NCI-H460 (cell line): ENCODE measurements around the gene HDAC11. TPM values are rescaled to one million over a fixed set of nuclear protein-coding genes. Genes with fewer than 3 reads are reported as not detected.
A peak's percentile ranks its signal among the peaks of the same experiment; 100 is the strongest.
"Not testable (repeated sequence)": the region's sequence is repeated elsewhere in the genome, so short reads cannot be mapped to it uniquely, and the experiment has no call there.

Experiments used
- DNase-seq: peaks from one replicate; pipeline ENCODE4 v3.0.0-alpha.2; 2016; ENCODE audit warnings: low read depth; ENCODE audit errors: extremely low read depth
- polyA plus RNA-seq: library from polyadenylated mRNA; depleted of rRNA; stranded (reverse); fragments of >200 nt; gene quantifications from 2 replicates; pipeline ENCODE4 v1.2.3, GENCODE V29; 2014; cell fraction: nucleus; rRNA removed
- total RNA-seq: library from RNA; depleted of rRNA; stranded (reverse); fragments of >200 nt; shearing (Covaris generic); gene quantifications from 2 replicates; pipeline ENCODE4 v1.2.3, GENCODE V29; 2014; rRNA removed

Gene HDAC11
- 1.6 and 1.7 TPM in 2 replicates for total RNA-seq
- polyA plus RNA-seq: 3.4 and 5.3 TPM in 2 replicates

- DNase-seq: peak; percentile 94
Observed at GRCh38 chr3:13479582-13480339, at the start of gene HDAC11. Gene HDAC11, plus strand, starts transcription at chr3:13480306. Its CDS starts 42 bp downstream, at chr3:13480348.

DNA sequence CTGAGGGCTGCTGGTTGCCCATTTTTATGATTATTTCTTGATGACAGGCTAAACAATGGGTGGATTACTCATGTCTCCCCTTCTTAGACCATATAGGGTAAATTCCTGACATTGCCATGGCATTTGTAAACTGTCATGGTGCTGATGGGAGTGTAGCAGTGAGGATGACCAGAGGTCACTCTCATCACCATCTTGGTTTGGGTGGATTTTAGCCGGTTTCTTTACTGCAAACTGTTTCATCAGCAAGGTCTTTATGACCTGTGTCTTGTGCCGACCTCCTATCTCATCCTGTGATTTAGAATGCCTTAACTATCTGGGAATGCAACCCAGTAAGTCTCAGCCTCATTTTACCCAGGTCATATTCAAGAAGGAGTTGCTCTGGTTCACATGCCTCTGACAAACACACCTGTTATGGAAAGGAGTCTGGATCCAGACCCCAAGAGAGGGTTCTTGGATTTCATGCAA lies 49.7 kb upstream of the HDAC11 start:
- not testable (repeated sequence) for DNase-seq

GRCh38 chr3:13432093-13432492 lies 48.0 kb upstream of the HDAC11 start:
- DNase-seq: no peak

DNA sequence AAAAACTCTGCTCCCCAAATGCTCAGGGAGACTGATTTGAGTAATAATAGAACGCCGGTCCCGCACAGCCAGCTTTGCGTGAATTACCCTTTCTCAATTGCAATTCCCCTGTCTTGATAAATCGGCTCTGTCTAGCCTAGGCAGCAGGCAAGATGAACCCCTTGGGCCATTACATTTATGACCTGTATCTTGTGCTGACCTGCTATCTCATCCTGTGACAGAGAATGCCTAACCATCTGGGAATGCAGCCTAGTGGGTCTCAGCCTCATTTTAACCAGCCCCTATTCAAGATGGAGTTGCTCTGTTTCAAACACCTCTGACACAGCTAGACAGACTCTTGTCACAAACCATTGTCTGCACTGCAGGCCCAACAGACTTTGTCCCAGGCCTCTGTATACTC lies 46.2 kb upstream of the HDAC11 start:
- no peak for DNase-seq

GRCh38 chr3:13436213-13436612 lies 43.9 kb upstream of the HDAC11 start:
- DNase-seq: not testable (repeated sequence)

DNA sequence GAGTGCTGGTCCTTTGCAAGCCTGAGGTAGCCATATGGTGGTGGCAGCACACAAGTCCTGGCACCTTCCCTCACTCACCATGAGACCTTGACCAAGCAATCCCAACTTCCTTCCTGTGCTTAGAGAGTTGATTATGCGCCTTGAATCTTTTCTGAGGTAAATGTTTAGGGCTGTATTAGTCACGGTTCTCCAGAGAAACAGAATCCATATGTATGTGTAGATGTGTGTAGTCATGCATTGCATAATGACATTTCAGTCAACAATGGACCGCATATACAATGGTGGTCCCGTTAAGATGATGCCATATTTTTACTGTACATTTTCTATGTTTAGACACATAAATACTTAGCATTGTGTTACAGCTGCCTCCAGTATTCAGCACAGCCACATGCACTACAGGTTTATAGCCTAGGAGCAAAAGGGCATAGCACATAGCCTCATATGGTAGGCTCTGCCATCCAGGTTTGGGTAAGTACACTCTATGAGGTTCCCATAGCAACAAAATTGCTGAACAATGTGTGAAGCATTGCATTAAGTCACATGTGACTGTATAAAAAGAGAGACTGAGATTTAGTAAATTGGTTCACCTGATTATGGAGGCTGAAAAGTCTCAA lies 39.8 kb upstream of the HDAC11 start:
- DNase-seq: no peak

DNA sequence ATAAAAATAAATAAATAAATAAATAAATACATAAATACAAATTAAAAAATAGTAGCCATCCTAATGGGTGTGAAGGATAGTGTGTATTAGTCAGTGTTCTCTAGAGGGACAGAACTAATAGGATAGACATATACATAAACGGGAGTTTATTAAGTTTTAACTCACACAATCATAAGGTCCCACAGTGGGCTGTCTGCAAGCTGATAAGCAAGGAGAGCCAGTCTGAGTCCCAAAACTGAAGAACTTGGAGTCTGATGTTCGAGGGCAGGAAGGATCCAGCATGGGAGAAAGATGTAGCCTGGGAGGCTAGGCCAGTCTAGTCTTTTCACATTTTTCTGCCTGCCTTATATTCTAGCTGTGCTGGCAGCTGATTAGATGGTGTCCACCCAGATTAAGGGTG lies 37.2 kb upstream of the HDAC11 start:
- not testable (repeated sequence) for DNase-seq

DNA sequence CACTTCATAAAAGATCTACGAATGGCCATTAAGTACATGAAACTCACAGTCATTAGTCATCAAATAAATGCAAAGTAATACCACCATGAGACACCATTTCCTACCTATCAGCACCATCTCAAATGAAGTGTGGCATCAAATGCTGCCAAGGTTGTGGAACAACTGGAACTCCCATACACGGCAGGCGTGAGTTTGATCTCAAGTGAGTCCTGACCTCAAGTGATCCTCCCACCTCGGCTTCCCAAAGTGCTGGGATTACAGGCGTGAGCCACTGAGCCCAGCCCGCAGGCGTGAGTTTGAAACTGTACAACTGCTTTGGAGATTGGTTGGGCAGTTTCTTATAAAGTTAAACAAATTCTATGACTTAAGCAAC lies 28.8 kb upstream of the HDAC11 start:
- DNase-seq: peak; percentile 5

- peak; percentile 47 for DNase-seq
Observed at GRCh38 chr3:13452490-13453335, 27.4 kb upstream of the HDAC11 start.

DNA sequence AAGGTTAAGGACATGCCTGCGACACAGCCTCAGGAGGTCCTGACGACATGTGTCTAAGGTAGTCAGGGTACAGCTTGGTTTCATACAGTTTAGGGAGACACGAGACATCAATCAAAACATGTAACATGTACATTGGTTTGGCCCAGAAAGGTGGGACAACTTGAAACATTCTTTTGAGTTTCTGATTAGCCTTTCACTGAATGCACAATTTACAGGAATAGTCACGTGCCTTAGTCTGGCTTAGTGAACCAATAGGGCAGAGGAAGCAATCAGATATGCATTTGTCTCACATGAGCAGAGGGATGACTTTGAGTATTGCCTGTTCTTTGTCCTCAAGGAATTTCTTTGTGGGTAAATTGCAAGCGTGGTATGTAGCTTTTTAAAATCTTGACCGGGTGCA lies 24.5 kb upstream of the HDAC11 start:
- DNase-seq: no peak

DNA sequence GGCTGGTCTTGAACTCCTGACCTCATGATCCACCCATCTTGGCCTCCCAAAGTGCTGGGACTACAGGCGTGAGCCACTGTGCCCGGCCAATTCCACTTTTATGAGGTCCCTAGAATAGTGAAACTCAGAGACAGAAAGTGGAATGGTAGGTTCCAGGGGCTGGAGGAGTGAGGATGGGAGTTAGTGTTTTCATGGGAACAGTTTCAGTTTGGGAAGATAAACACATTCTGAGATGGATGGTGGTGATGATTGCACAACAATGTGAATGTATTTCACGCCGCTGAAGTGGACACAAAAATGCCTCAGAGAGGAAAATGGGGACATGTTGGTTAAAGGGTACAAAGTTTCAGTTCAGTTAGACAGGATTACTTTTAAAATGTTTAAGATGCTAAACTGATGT lies 22.5 kb upstream of the HDAC11 start:
- DNase-seq: no peak

DNA sequence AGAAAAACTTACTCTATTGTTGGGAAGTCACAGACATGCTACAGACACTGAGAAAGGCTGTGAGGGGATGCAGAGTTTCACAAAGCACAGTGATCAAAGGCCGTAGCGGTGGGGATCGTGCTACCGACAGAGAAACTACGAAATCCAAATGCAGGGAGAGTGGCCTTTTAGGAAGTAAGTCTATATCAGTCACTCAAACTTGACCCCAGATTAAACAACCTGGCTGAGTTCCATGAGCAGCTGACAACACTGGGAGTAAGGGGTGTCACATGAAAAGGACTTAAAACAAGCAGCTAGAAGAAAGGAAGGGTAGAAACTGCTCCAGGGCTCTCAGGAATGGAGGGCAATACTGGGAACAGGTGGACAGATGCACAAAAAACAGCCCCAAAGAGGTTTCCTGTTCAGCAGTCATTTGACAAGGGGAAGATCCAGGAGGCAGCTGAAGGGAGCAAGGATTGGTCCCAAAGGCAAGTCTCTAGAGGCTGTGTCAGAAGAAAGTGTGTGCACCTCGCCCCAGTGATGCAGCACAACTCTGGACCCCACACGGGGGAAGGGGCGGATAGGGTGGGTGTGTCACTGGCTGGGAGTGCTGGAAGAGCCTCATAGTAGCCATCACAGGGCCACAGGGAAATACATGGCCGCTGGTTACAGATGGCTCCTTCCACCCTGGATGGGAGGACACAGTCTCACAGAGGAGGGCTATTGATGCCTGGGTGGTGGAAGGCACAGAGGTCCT lies 20.3 kb upstream of the HDAC11 start:
- DNase-seq: no peak

DNA sequence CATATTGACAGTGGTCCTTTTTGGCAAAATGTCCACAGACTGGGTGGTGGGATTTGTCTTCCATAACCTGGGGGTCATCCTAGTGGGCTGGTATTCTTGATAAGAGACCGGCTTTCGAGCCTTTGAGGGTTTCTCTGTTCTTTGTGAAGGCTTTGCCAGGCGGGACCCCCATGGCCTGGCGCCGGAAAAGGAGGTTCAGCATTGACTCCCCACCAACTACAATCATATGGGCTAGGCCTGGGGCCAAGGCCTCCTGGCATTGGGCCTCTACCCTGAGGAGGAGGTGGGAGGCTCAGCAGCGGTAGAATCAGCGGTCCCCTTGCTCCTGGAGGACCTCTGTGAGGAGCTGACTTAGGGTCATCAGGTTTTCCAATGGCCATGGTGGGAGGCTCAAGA lies 19.8 kb upstream of the HDAC11 start:
- DNase-seq: no peak

GRCh38 chr3:13461169-13462124 lies 18.7 kb upstream of the HDAC11 start:
- DNase-seq: peak; percentile 44

DNA sequence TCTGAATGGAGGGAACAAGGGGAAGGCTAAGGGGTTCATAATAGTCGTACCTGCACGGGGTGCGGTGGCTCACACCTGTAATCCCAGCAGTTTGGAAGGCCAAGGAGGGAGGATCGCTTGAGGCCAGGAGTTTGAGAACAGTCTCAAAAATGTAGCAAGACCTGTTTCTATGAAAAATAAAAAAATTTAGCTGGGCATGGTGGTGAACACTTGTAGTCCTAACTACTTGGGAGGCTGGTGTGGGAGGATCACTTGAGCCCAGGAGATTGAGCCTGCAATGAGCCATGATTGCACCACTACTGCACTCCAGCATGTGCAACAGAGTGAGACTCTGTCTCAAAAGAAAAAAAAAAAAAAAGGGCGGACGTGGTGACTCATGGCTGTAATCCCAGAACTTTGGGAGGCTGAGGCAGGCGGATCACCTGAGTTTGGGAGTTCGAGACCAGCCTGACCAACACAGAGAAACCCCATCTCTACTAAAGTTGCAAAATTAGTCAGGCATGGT lies 17.9 kb upstream of the HDAC11 start:
- no peak for DNase-seq

- no peak for DNase-seq
Observed at GRCh38 chr3:13462822-13463221, 17.3 kb upstream of the HDAC11 start.

DNA sequence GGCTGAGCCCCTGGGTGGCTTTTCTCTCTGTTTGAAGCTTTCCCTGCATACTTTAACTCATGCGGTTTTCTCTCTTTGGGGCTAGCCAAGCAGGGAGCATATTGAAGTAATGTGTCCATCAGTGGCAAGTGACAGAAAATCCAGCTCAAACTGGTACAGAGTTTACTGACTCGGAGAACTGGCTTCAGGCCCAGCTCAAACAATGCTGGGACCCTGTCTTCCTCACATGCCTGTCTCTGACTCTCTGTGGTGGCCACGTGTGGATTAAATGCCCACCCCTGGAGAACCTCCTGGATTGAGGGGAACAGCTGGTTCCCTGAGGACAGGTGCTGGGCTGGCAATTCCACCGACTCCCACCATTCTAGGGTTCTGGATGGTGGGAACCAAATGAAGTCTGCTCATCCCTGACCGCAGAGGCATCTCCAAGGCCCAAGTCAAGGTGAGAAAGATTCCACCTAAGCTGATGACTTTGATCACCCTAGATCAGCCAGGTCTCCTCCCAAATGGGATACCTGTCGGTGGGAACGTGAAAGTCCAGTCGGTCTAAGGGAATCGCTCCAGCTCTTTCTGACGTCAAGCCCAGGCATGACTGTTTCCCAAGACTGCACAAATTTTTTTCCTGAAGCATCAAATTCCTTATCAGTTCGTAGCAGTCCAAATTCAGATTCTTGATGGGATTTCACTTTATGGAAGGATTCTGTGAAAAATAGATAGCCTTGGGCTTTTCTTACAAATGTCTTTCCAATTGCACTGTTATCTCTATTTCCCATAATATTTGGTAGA lies 16.3 kb upstream of the HDAC11 start:
- DNase-seq: no peak

GRCh38 chr3:13465236-13465873 lies 14.8 kb upstream of the HDAC11 start:
- no peak for DNase-seq
